ENCODE results near the gene IFT74.

IFT74 gene

DNA sequence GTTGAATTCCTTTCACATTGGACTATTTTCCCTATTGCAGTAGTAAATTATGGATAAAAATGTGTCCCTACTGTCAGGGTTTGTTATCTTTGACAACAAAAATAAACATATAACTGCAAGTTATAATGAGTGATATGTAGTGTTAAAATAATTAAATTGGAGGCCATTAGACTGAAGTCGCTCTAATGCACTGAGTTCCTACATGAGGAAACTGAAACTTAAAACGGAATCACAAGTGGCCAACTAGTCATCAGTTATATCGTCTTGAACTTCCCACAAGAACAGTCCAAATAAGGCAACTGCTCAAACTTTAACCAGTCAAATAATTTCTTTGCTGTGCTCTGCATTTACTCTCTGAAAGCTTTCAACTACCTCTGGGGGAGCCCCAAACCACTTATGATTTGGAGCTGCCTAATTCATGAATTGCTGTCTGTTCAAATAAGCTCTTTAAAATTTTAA lies 2.1 kb upstream of the IFT74 start:
- H3K4me3 ChIP-seq: no peak overlapping the region
- DNase-seq (ENCODE audit: low read depth, low spot score): no peak
- TF ChIP-seq EZH2 (IDR thresholded peaks at IDR 0.05) (no peak), FOXP2 (optimal IDR thresholded peaks at IDR 0.05; ENCODE audit: control extremely low read depth, extremely low read length, insufficient read depth) (no peak), POLR2AphosphoS5 (IDR thresholded peaks at IDR 0.05; ENCODE audit: borderline replicate concordance, low read depth, low read length) (no peak)
- H3K36me3 ChIP-seq (ENCODE audit: insufficient read depth, low read length): no peaks in the 10 kb centered on the region
- no peak overlapping the region for H3K27ac ChIP-seq
- no peak overlapping the region for H3K9ac ChIP-seq (ENCODE audit: insufficient read length)
- no peaks in the 10 kb centered on the region for H3K9me3 ChIP-seq (ENCODE audit: low read depth, low read length)

DNA sequence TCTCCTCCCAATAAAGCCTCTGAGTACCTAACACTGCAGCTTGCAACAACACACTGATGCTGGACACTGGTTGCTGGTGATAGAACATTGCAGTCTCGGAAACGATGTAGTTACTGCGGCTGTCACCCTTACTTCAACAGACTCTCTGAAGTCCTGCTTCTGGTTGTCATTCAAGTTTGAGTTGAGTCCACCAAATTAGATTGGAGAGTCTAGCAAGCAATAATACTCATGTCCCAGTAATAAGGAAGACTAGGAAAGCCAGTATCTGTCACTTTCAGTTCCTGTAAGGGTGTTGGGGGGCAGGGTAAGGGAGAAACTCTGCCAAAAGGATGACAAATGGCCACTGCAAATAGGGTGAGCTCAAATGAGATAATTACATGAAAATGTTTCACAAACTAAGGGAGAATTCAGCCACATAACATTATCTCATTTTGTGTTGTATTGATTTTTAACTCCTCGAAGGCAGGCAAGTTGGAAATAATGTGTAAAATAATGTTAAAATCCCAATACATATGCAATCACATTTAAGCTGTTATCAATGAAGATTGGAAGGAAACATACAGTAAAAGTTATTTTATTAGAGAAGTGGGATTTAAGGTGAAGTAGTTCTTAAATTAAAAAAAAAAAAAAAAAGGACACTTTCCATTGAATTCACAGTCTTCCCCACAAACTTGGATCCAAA lies 849 bp upstream of the IFT74 start:
- H3K9me3 ChIP-seq (ENCODE audit: low read depth, low read length): no peaks in the 10 kb centered on the region
- peak overlapping the region; percentile 84 for H3K27ac ChIP-seq
- no peaks in the 10 kb centered on the region for H3K36me3 ChIP-seq (ENCODE audit: insufficient read depth, low read length)
- H3K9ac ChIP-seq (ENCODE audit: insufficient read length): peak overlapping the region; percentile 90
- DNase-seq (ENCODE audit: low read depth, low spot score): no peak
- peak overlapping the region; percentile 89 for H3K4me3 ChIP-seq
- no peak for TF ChIP-seq FOXP2 (optimal IDR thresholded peaks at IDR 0.05; ENCODE audit: control extremely low read depth, extremely low read length, insufficient read depth)
- no peak for TF ChIP-seq EZH2 (IDR thresholded peaks at IDR 0.05)
- TF ChIP-seq POLR2AphosphoS5 (IDR thresholded peaks at IDR 0.05; ENCODE audit: borderline replicate concordance, low read depth, low read length): no peak

- Histone ChIP-seq H3K4me3 (peak overlapping the region; percentile 89), H3K27ac (peak overlapping the region; percentile 84), H3K9ac (ENCODE audit: insufficient read length) (peak overlapping the region; percentile 90), H3K36me3 (ENCODE audit: insufficient read depth, low read length) (peaks cover 4% of the 10 kb centered on the region; the same call in 1 of the 2 replicates), H3K9me3 (ENCODE audit: low read depth, low read length) (no peaks in the 10 kb centered on the region)
- TF ChIP-seq FOXP2 (optimal IDR thresholded peaks at IDR 0.05; ENCODE audit: control extremely low read depth, extremely low read length, insufficient read depth) (no peak), EZH2 (IDR thresholded peaks at IDR 0.05) (no peak), POLR2AphosphoS5 (IDR thresholded peaks at IDR 0.05; ENCODE audit: borderline replicate concordance, low read depth, low read length) (no peak)
- no peak for DNase-seq (ENCODE audit: low read depth, low spot score)
Observed at GRCh38 chr9:26956860-26957233, 635 bp downstream of the IFT74 start.

GRCh38 chr9:26971721-26972120 lies 15.5 kb downstream of the IFT74 start:
- H3K36me3 ChIP-seq (ENCODE audit: insufficient read depth, low read length): no peaks in the 10 kb centered on the region; the same call in 1 of the 2 replicates
- H3K27ac ChIP-seq: no peak overlapping the region
- H3K9ac ChIP-seq (ENCODE audit: insufficient read length): no peak overlapping the region
- TF ChIP-seq POLR2AphosphoS5 (IDR thresholded peaks at IDR 0.05; ENCODE audit: borderline replicate concordance, low read depth, low read length) (no peak), FOXP2 (optimal IDR thresholded peaks at IDR 0.05; ENCODE audit: control extremely low read depth, extremely low read length, insufficient read depth) (no peak), EZH2 (IDR thresholded peaks at IDR 0.05) (no peak)
- no peak for DNase-seq (ENCODE audit: low read depth, low spot score)
- no peaks in the 10 kb centered on the region for H3K9me3 ChIP-seq (ENCODE audit: low read depth, low read length)
- H3K4me3 ChIP-seq: no peak overlapping the region

- H3K4me3 ChIP-seq: no peak overlapping the region
- H3K9me3 ChIP-seq (ENCODE audit: low read depth, low read length): no peaks in the 10 kb centered on the region
- H3K36me3 ChIP-seq (ENCODE audit: insufficient read depth, low read length): no peaks in the 10 kb centered on the region; the same call in 1 of the 2 replicates
- TF ChIP-seq POLR2AphosphoS5 (IDR thresholded peaks at IDR 0.05; ENCODE audit: borderline replicate concordance, low read depth, low read length): no peak
- no peak for TF ChIP-seq FOXP2 (optimal IDR thresholded peaks at IDR 0.05; ENCODE audit: control extremely low read depth, extremely low read length, insufficient read depth)
- no peak for TF ChIP-seq EZH2 (IDR thresholded peaks at IDR 0.05)
- H3K27ac ChIP-seq: no peak overlapping the region
- DNase-seq (ENCODE audit: low read depth, low spot score): no peak
- H3K9ac ChIP-seq (ENCODE audit: insufficient read length): no peak overlapping the region
Observed at GRCh38 chr9:26973989-26974388, 17.8 kb downstream of the IFT74 start.

GRCh38 chr9:26974927-26975326 lies 18.7 kb downstream of the IFT74 start:
- no peak for TF ChIP-seq FOXP2 (optimal IDR thresholded peaks at IDR 0.05; ENCODE audit: control extremely low read depth, extremely low read length, insufficient read depth)
- TF ChIP-seq EZH2 (IDR thresholded peaks at IDR 0.05): no peak
- no peak for TF ChIP-seq POLR2AphosphoS5 (IDR thresholded peaks at IDR 0.05; ENCODE audit: borderline replicate concordance, low read depth, low read length)
- H3K9ac ChIP-seq (ENCODE audit: insufficient read length): no peak overlapping the region
- DNase-seq (ENCODE audit: low read depth, low spot score): no peak
- H3K27ac ChIP-seq: no peak overlapping the region
- no peaks in the 10 kb centered on the region; the same call in 1 of the 2 replicates for H3K36me3 ChIP-seq (ENCODE audit: insufficient read depth, low read length)
- H3K4me3 ChIP-seq: no peak overlapping the region
- H3K9me3 ChIP-seq (ENCODE audit: low read depth, low read length): no peaks in the 10 kb centered on the region

- no peak overlapping the region for H3K9ac ChIP-seq (ENCODE audit: insufficient read length)
- DNase-seq (ENCODE audit: low read depth, low spot score): no peak
Observed at GRCh38 chr9:26975728-26976707, 19.8 kb downstream of the IFT74 start.

DNA sequence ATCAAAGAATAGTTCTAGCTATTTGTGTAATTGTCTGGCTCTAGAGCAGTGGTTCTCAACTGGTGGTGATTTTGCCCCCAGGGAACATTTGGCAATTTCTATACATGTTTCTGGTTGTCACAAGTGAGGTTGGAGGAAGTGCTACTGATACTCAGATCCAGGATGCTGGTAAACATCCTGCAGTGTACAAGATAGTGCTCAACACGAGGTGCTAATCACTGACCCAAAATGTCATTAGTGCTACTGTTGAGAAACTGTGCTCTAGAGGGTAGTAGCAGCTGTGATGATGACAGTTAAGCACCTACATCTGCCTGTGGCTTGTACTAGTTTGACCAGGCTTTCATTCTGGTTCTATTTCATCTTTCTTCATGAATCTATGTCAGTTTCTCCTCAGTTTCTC lies 27.1 kb downstream of the IFT74 start:
- no peak for DNase-seq (ENCODE audit: low read depth, low spot score)
- Histone ChIP-seq H3K9ac (ENCODE audit: insufficient read length) (no peak overlapping the region), H3K4me3 (no peak overlapping the region), H3K27ac (no peak overlapping the region), H3K36me3 (ENCODE audit: insufficient read depth, low read length) (peaks cover 9% of the 10 kb centered on the region), H3K9me3 (ENCODE audit: low read depth, low read length) (no peaks in the 10 kb centered on the region)
- no peak for TF ChIP-seq EZH2 (IDR thresholded peaks at IDR 0.05)
- TF ChIP-seq POLR2AphosphoS5 (IDR thresholded peaks at IDR 0.05; ENCODE audit: borderline replicate concordance, low read depth, low read length): no peak
- TF ChIP-seq FOXP2 (optimal IDR thresholded peaks at IDR 0.05; ENCODE audit: control extremely low read depth, extremely low read length, insufficient read depth): no peak

More at GRCh38 chr9:26975728-26976707, 19.8 kb downstream of the IFT74 start:
- H3K4me3 ChIP-seq: no peak overlapping the region
- TF ChIP-seq EZH2 (IDR thresholded peaks at IDR 0.05) (no peak), POLR2AphosphoS5 (IDR thresholded peaks at IDR 0.05; ENCODE audit: borderline replicate concordance, low read depth, low read length) (no peak), FOXP2 (optimal IDR thresholded peaks at IDR 0.05; ENCODE audit: control extremely low read depth, extremely low read length, insufficient read depth) (no peak)
- H3K27ac ChIP-seq: no peak overlapping the region
- H3K9me3 ChIP-seq (ENCODE audit: low read depth, low read length): no peaks in the 10 kb centered on the region
- H3K36me3 ChIP-seq (ENCODE audit: insufficient read depth, low read length): no peaks in the 10 kb centered on the region; the same call in 1 of the 2 replicates
